GM18951 (cell line): ENCODE results near the gene HDDC2.

Experiments used
- POLR2A ChIP-seq: IDR thresholded peaks from 4 replicates; pipeline ENCODE4 v1.6.1; 2011; ENCODE audit warnings: mild to moderate bottlenecking; ENCODE audit not compliant: insufficient read length, insufficient read depth; ENCODE audit errors: extremely low read depth
- in situ Hi-C: fragments of 300-500 bp; cut with MboI; formaldehyde crosslinking; loops from one replicate; pipeline ENCODE4 v1.12.0; 2022; ENCODE audit warnings: low sequenced_read_pairs, mixed read lengths, inconsistent platforms; ENCODE audit not compliant: unreplicated experiment

Gene HDDC2

GRCh38 chr6:125316621-125317020 lies 14.9 kb upstream of the HDDC2 start:
- no peak for TF ChIP-seq POLR2A
- in situ Hi-C loops, result loop anchor here (10.0 kb wide), 1 partner anchor 658 kb away; no protein-coding TSS in a partner anchor

GRCh38 chr6:125315548-125315947 lies 13.8 kb upstream of the HDDC2 start:
- no peak for TF ChIP-seq POLR2A

GRCh38 chr6:125314009-125314581 lies 12.3 kb upstream of the HDDC2 start:
- no peak for TF ChIP-seq POLR2A
- in situ Hi-C loops, result loop anchor here (5.0 to 10.0 kb wide), 2 partner anchors 443 to 661 kb away; no protein-coding TSS in a partner anchor

More at GRCh38 chr6:125315548-125315947, 13.8 kb upstream of the HDDC2 start:
- in situ Hi-C loops, result loop anchor here (10.0 kb wide), 1 partner anchor 659 kb away; no protein-coding TSS in a partner anchor

- no peak for TF ChIP-seq POLR2A
- in situ Hi-C loops, result loop anchor here (5.0 to 10.0 kb wide), 2 partner anchors 444 to 662 kb away; no protein-coding TSS in a partner anchor
Observed at GRCh38 chr6:125312950-125313349, 11.2 kb upstream of the HDDC2 start.

- TF ChIP-seq POLR2A, result no peak
Observed at GRCh38 chr6:125312478-125312877, 10.7 kb upstream of the HDDC2 start.

GRCh38 chr6:125310994-125311649 lies 9.4 kb upstream of the HDDC2 start:
- in situ Hi-C loops, result loop anchor here (5.0 to 10.0 kb wide), 2 partner anchors 446 to 664 kb away; no protein-coding TSS in a partner anchor
- TF ChIP-seq POLR2A, result no peak

More at GRCh38 chr6:125312478-125312877, 10.7 kb upstream of the HDDC2 start:
- in situ Hi-C loops, result loop anchor here (5.0 to 10.0 kb wide), 2 partner anchors 445 to 662 kb away; no protein-coding TSS in a partner anchor

GRCh38 chr6:125307964-125308615 lies 6.3 kb upstream of the HDDC2 start:
- in situ Hi-C loops, result no loop called here
- no peak for TF ChIP-seq POLR2A

GRCh38 chr6:125307150-125307838 lies 5.5 kb upstream of the HDDC2 start:
- no peak for TF ChIP-seq POLR2A
- in situ Hi-C loops, result no loop called here

- TF ChIP-seq POLR2A, result no peak
- in situ Hi-C loops, result no loop called here
Observed at GRCh38 chr6:125306756-125307149, 5.0 kb upstream of the HDDC2 start.

GRCh38 chr6:125304970-125305660 lies 3.3 kb upstream of the HDDC2 start:
- in situ Hi-C loops, result no loop called here
- TF ChIP-seq POLR2A, result no peak

- TF ChIP-seq POLR2A, result no peak
- in situ Hi-C loops, result no loop called here
Observed at GRCh38 chr6:125303512-125303854, 1.7 kb upstream of the HDDC2 start.

- TF ChIP-seq POLR2A, result no peak
- in situ Hi-C loops, result no loop called here
Observed at GRCh38 chr6:125302840-125303511, 1.2 kb upstream of the HDDC2 start.
